Right lobe of liver (tissue), 6 donors: ENCODE results near the gene RBBP5. TPM values are rescaled to one million over a fixed set of nuclear protein-coding genes. Genes with fewer than 3 reads are reported as not detected.

ENCODE experiments used
- ATAC-seq, 4 donors: fragments of 200-7000 bp; cut with Tn5 transposase; one replicate each; pipeline ENCODE4 v1.9.1; 2020; ENCODE audit warnings: mild to moderate bottlenecking in 4 of 4, moderate library complexity in 4 of 4
- DNase-seq, 3 donors: peaks; one replicate each; pipeline ENCODE4 v3.0.0-alpha.2; 2020
- H3K27ac ChIP-seq, 3 donors: fragments of 200-600 bp; one replicate each; pipeline ENCODE4 v1.8.0; 2022
- H3K27me3 ChIP-seq, 2 donors: fragments of 200-600 bp; one replicate each; pipeline ENCODE4 v1.8.0; 2022
- H3K36me3 ChIP-seq, 4 donors: fragments of 200-600 bp; sonication (generic) in 1 of 4; one replicate each; pipeline versions ENCODE4 v1.5.1 to v1.8.0; 2017 to 2022; ENCODE audit warnings: control low read depth in 1 of 4
- H3K4me1 ChIP-seq, 4 donors: fragments of 200-600 bp; sonication (generic) in 1 of 4; one replicate each; pipeline versions ENCODE4 v1.5.1 to v1.8.0; 2017 to 2022; ENCODE audit warnings: control low read depth in 1 of 4
- H3K4me3 ChIP-seq, 3 donors: fragments of 200-600 bp; one replicate each; pipeline ENCODE4 v1.8.0; 2022
- H3K9me3 ChIP-seq, 4 donors: fragments of 200-600 bp; sonication (generic) in 1 of 4; one replicate each; pipeline versions ENCODE4 v1.5.1 to v1.8.0; 2017 to 2022; ENCODE audit warnings: control low read depth in 1 of 4
- CTCF ChIP-seq, 4 donors: fragments of 200-600 bp in 3 of 4; fragments of 450-650 bp in 1 of 4; IDR thresholded peaks; one replicate each; pipeline versions ENCODE4 v1.5.1 to v1.8.0; 2016 to 2022; ENCODE audit warnings: antibody characterized with exemption in 4 of 4, mild to moderate bottlenecking in 2 of 4
- POLR2A ChIP-seq: fragments of 450-650 bp; IDR thresholded peaks from one replicate; pipeline ENCODE4 v1.6.1; 2017; ENCODE audit warnings: antibody characterized with exemption, mild to moderate bottlenecking
- WGBS: methylation state at CpG from one replicate; pipeline ENCODE4 v1.1.6; 2018; ENCODE audit warnings: low coverage, low lambda C conversion rate; ENCODE audit not compliant: insufficient coverage; ENCODE audit errors: missing lambda C conversion rate; 5-methylcytosine and 5-hydroxymethylcytosine counted together
- intact Hi-C, 2 donors: fragments of 100-400 bp; cut with DNase I; formaldehyde crosslinking; loops; one replicate each; pipeline versions ENCODE4 v1.11.2 to v1.14.1; 2022
- total RNA-seq, 6 experiments: library from RNA; depleted of rRNA in 2 of 6; stranded (reverse); fragments of >200 nt in 2 of 6; fragmentation: NEBNext Ultra II Directional in 3 of 6; extraction: Animal tissue kit (Norgen Biotek cat#: 25700) in 3 of 6; gene quantifications; one replicate each; pipeline versions ENCODE4 v1.1.0 to v1.2.4, GENCODE V29; 2016 to 2023
- donor health status: DM: no; HTN: yes; CAD: no.
- donor health status: DM: no; HTN: no; CAD: no.
- donor health status: DM: no; HTN: no; CAD: no.
- donor health status: DM: no; HTN: yes; CAD: no.
- donor health status: DM: no; HTN: yes; CAD: no.

The RBBP5 gene
- total RNA-seq, 6 experiments from 2014 or later: 8.7 to 12.3 (median 10.0) TPM

GRCh38 chr1:205044741-205045140 lies 77.0 kb downstream of the RBBP5 start:
- no peak for TF ChIP-seq POLR2A
- TF ChIP-seq CTCF (IDR thresholded peaks at IDR 0.05): no peak
- ATAC-seq: no peak
- no peak overlapping the region for H3K4me3 ChIP-seq
- WGBS: 33% methylated on average over 4 of the region's 5 CpGs
- H3K36me3 ChIP-seq: no peaks in the 10 kb centered on the region
- H3K27ac ChIP-seq: no peak overlapping the region
- DNase-seq: no peak
- H3K27me3 ChIP-seq: no peaks in the 10 kb centered on the region
- peaks cover 0 to 22% (median 9%) of the 10 kb centered on the region in 4 donors for H3K4me1 ChIP-seq
- H3K9me3 ChIP-seq: no peaks in the 10 kb centered on the region
- intact Hi-C loops: no loop called here

GRCh38 chr1:205043866-205044265 lies 77.9 kb downstream of the RBBP5 start:
- intact Hi-C loops: no loop called here
- Histone ChIP-seq H3K27me3 (no peaks in the 10 kb centered on the region), H3K4me3 (no peak overlapping the region), H3K4me1 (peaks cover 0 to 22% (median 11%) of the 10 kb centered on the region in 4 donors), H3K9me3 (no peaks in the 10 kb centered on the region), H3K27ac (no peak overlapping the region), H3K36me3 (no peaks in the 10 kb centered on the region)
- ATAC-seq (no peak), DNase-seq (no peak)
- 57% methylated on average over 3 of the region's 4 CpGs for WGBS
- TF ChIP-seq CTCF (IDR thresholded peaks at IDR 0.05) (no peak), POLR2A (no peak)

- no peak within 1 kb of the TSS for H3K4me3 ChIP-seq
- H3K9me3 ChIP-seq: no peaks in the 10 kb centered on the region
- H3K27me3 ChIP-seq: no peaks in the 10 kb centered on the region
- peaks cover 0 to 29% (median 16%) of the 10 kb centered on the region in 4 donors for H3K4me1 ChIP-seq
- ATAC-seq: no peak
- H3K27ac ChIP-seq: no peak within 1 kb of the TSS
- intact Hi-C loops: no loop called here
- 38% methylated on average over 16 of the region's 53 CpGs for WGBS
- no peaks in the 10 kb centered on the region for H3K36me3 ChIP-seq
- no peak for DNase-seq
- TF ChIP-seq POLR2A (no peak), CTCF (IDR thresholded peaks at IDR 0.05) (no peak)
Measured at GRCh38 chr1:205042911-205043806, 78.6 kb downstream of the RBBP5 start, which contains the start of gene CNTN2. Gene CNTN2, plus strand, starts transcription at chr1:205043212. Its CDS starts 9,974 bp downstream, at chr1:205053186.

- Histone ChIP-seq H3K27me3 (no peaks in the 10 kb centered on the region), H3K27ac (no peak overlapping the region), H3K4me1 (peaks cover 0 to 36% (median 20%) of the 10 kb centered on the region in 4 donors), H3K9me3 (no peaks in the 10 kb centered on the region), H3K36me3 (no peaks in the 10 kb centered on the region), H3K4me3 (no peak overlapping the region)
- 39% methylated on average over 6 of the region's 16 CpGs for WGBS
- TF ChIP-seq CTCF (IDR thresholded peaks at IDR 0.05) (no peak), POLR2A (no peak)
- intact Hi-C loops: no loop called here
- no peak for ATAC-seq
- DNase-seq: no peak
Measured at GRCh38 chr1:205041998-205042910, 79.5 kb downstream of the RBBP5 start.
